Measurements from ENCODE around the gene ADAMTS15. TPM values are rescaled to one million over a fixed set of nuclear protein-coding genes. Genes with fewer than 3 reads are reported as not detected.
A peak's percentile ranks its signal among the peaks of the same experiment; 100 is the strongest.

ADAMTS15 gene
- total and polyA plus RNA-seq, 2 of the 4 experiments (the other 2 are of a cell fraction) = 3.0 to 5.0 TPM

GRCh38 chr11:130437848-130438247 lies 10.6 kb upstream of the ADAMTS15 start:
- ChIA-PET POLR2A (ENCODE audit: unreplicated experiment) (no interaction called here), CTCF (interaction anchor here (0.7 to 0.8 kb wide), 2 partner anchors 300 to 424 kb away, joined by 3 read pairs; no protein-coding TSS in a partner anchor)
- Histone ChIP-seq H3K23ac (ENCODE audit: low read depth, low read length) (no peak overlapping the region), H3K36me3 (ENCODE audit: control insufficient read depth, insufficient read depth, low read length) (no peaks in the 10 kb centered on the region), H3K9me3 (ENCODE audit: control insufficient read depth, insufficient read depth, low read length) (peaks cover 3% of the 10 kb centered on the region; the same call in 1 of the 2 replicates), H2BK20ac (ENCODE audit: low read depth, low read length) (no peak overlapping the region), H3K9ac (ENCODE audit: low read depth, low read length) (no peak overlapping the region), H4K8ac (ENCODE audit: low read depth in 2 of 2, low read length in 2 of 2) (no peak overlapping the region), H4K91ac (ENCODE audit: insufficient read depth, low read depth, low read length) (no peak overlapping the region), H2AFZ (replicated peaks; ENCODE audit: low read length, poor library complexity) (no peak overlapping the region), H3K4me1 (ENCODE audit: control insufficient read depth, insufficient read depth, low read length) (peaks cover 8% of the 10 kb centered on the region), H3K9me1 (ENCODE audit: insufficient read depth, low read length) (0 out of 2 replicates have a peak, but pooled peaks cover 3% of the 10 kb centered on the region), H4K5ac (ENCODE audit: low read depth, low read length) (no peak overlapping the region), H4K20me1 (ENCODE audit: insufficient read depth, low read length) (no peaks in the 10 kb centered on the region), H3K4me3 (ENCODE audit: insufficient read depth, low read depth, low read length) (no peak overlapping the region), H3K18ac (ENCODE audit: low read depth, low read length) (no peak overlapping the region), H3K4ac (ENCODE audit: low read depth, low read length) (peak overlapping the region; percentile 8; the same call in 1 of the 2 replicates), H2BK5ac (ENCODE audit: low read depth, low read length, poor library complexity, severe bottlenecking) (no peak overlapping the region), H3K56ac (ENCODE audit: extremely low read depth, insufficient read depth, low read length) (no peak overlapping the region), H2AK5ac (ENCODE audit: low read depth, low read length) (peak overlapping the region; percentile 16), H3K14ac (replicated peaks; ENCODE audit: low read depth, low read length) (0 out of 2 replicates have a peak overlapping the region, but pooled peaks have one; percentile 11), H2BK120ac (ENCODE audit: low read depth, low read length) (no peak overlapping the region), H3K27ac (ENCODE audit: insufficient read depth, low read length) (no peak overlapping the region), H3K79me1 (ENCODE audit: low read depth in 1 of 2, low read length in 2 of 2) (no peaks in the 10 kb centered on the region), H3K4me2 (ENCODE audit: low read depth, low read length) (no peak overlapping the region), H3K27me3 (ENCODE audit: control insufficient read depth, insufficient read depth, low read length) (no peaks in the 10 kb centered on the region), H2BK15ac (ENCODE audit: low read depth, low read length) (no peak overlapping the region), H2AK9ac (replicated peaks; ENCODE audit: low read depth, low read length, poor library complexity) (no peak overlapping the region)
- no peak for DNase-seq
- 95% methylated on average over 2 of the region's 7 CpGs; no CpG with 5 or more reads in 1 of the 2 experiments for WGBS, 2 experiments (ENCODE audit: extremely low coverage in 2 of 2, insufficient read length in 1 of 2)
- intact Hi-C loops (cut with micrococcal nuclease) = loop anchor here (10.0 kb wide), 1 partner anchor 777 kb away; no protein-coding TSS in a partner anchor
- dilution Hi-C loops (cut with HindIII; ENCODE audit: low sequenced_read_pairs, unreplicated experiment) = loop anchor here (25.0 kb wide), 1 partner anchor 424 kb away; no protein-coding TSS in a partner anchor
- TF ChIP-seq FOS (IDR thresholded peaks at IDR 0.05; ENCODE audit: low read depth, low read length) (no peak), MAZ (IDR thresholded peaks at IDR 0.05; ENCODE audit: borderline replicate concordance, low read depth, low read length) (no peak), MXI1 (IDR thresholded peaks at IDR 0.05; ENCODE audit: borderline replicate concordance, low read depth, low read length) (no peak), RCOR1 (IDR thresholded peaks at IDR 0.05; ENCODE audit: insufficient replicate concordance, low read length) (no peak), SMC3 (IDR thresholded peaks at IDR 0.05; ENCODE audit: low read depth, low read length) (no peak), MAFK (IDR thresholded peaks at IDR 0.05; ENCODE audit: low read depth, low read length) (no peak), NFE2L2 (IDR thresholded peaks at IDR 0.05; ENCODE audit: low read depth, low read length) (no peak), RFX5 (IDR thresholded peaks at IDR 0.05; ENCODE audit: low read depth, low read length) (no peak), CHD1 (IDR thresholded peaks at IDR 0.05; ENCODE audit: low read depth, low read length) (no peak), POLR2A (IDR thresholded peaks at IDR 0.05; ENCODE audit: low read depth, low read length) (no peak), USF2 (IDR thresholded peaks at IDR 0.05; ENCODE audit: low read depth, low read length) (no peak), CEBPB (IDR thresholded peaks at IDR 0.05; ENCODE audit: low read depth, low read length) (no peak), BHLHE40 (IDR thresholded peaks at IDR 0.05; ENCODE audit: low read depth, low read length) (no peak), RAD21 (IDR thresholded peaks at IDR 0.05; ENCODE audit: low read length) (no peak), CTCF (conservative IDR thresholded peaks at IDR 0.05; ENCODE audit: low read depth, low read length) (no peak), ELK1 (IDR thresholded peaks at IDR 0.05; ENCODE audit: borderline replicate concordance, low read depth, low read length) (no peak)
- no TSS peak for BruUV-seq (replicated peaks)
- in situ Hi-C loops (cut with MboI; ENCODE audit: low sequenced_read_pairs) = loop anchor here (5.0 kb wide), 1 partner anchor 414 kb away; no protein-coding TSS in a partner anchor
- no peak for ATAC-seq (ENCODE audit: low read depth)

Measured in IMR-90 (cell line).